Osteoblast (primary cell): ENCODE measurements around the gene CCDC33. TPM values are rescaled to one million over a fixed set of nuclear protein-coding genes. Genes with fewer than 3 reads are reported as not detected.

Experiments
- DNase-seq: peaks from one replicate; pipeline ENCODE4 v3.0.0; 2011; ENCODE audit warnings: low spot score, mixed read lengths; ENCODE audit not compliant: insufficient read length; ENCODE audit errors: missing footprints
- H2AFZ ChIP-seq: 2 replicates; pipeline ENCODE4 v1.6.0; 2011; ENCODE audit warnings: mild to moderate bottlenecking, low read length
- H3K27ac ChIP-seq: 2 replicates; pipeline ENCODE4 v1.5.1; 2011; ENCODE audit warnings: mild to moderate bottlenecking, low read depth, low read length, moderate library complexity
- H3K27me3 ChIP-seq: 2 replicates; pipeline ENCODE4 v1.6.0; 2012; ENCODE audit warnings: mild to moderate bottlenecking, control low read depth, inconsistent platforms, low read length, moderate library complexity; ENCODE audit not compliant: insufficient read depth
- H3K36me3 ChIP-seq: 2 replicates; pipeline ENCODE4 v1.5.1; 2011; ENCODE audit warnings: mild to moderate bottlenecking, low read length, control low read depth, moderate library complexity; ENCODE audit not compliant: insufficient read depth
- H3K4me1 ChIP-seq: 2 replicates; pipeline ENCODE4 v1.5.1; 2011; ENCODE audit warnings: mild to moderate bottlenecking, low read length, control low read depth, moderate library complexity; ENCODE audit not compliant: insufficient read depth
- H3K4me2 ChIP-seq: 2 replicates; pipeline ENCODE4 v1.6.0; 2011; ENCODE audit warnings: mild to moderate bottlenecking, low read length; ENCODE audit not compliant: insufficient read depth
- H3K4me3 ChIP-seq: fragments of 200-600 bp; sonication (generic); 3 replicates; pipeline ENCODE4 v1.5.1; 2012; ENCODE audit warnings: mild to moderate bottlenecking, low read length, inconsistent platforms; ENCODE audit not compliant: insufficient read depth
- H3K79me2 ChIP-seq: 2 replicates; pipeline ENCODE4 v1.6.0; 2012; ENCODE audit warnings: mild to moderate bottlenecking, low read length, control low read depth, inconsistent platforms; ENCODE audit not compliant: insufficient read depth
- H3K9me3 ChIP-seq: 2 replicates; pipeline ENCODE4 v1.5.1; 2011; ENCODE audit warnings: low read depth, low read length, control low read depth
- H4K20me1 ChIP-seq: 2 replicates; pipeline ENCODE4 v1.6.0; 2012; ENCODE audit warnings: mild to moderate bottlenecking, low read length, control low read depth; ENCODE audit not compliant: insufficient read depth
- total RNA-seq: library from RNA; depleted of rRNA; stranded (reverse); fragments of >200 nt; gene quantifications from 2 replicates; pipeline ENCODE4 v1.2.3, GENCODE V29; 2012
- TF ChIP-seq, protein P1 (sequence below): IDR thresholded peaks from 2 replicates; pipeline ENCODE4 v1.5.1; 2011; ENCODE audit warnings: mild to moderate bottlenecking, low read depth, low read length, moderate library complexity; ENCODE audit errors: extremely low read depth

Gene CCDC33
- total RNA-seq, 1 donor: not detected

DNA sequence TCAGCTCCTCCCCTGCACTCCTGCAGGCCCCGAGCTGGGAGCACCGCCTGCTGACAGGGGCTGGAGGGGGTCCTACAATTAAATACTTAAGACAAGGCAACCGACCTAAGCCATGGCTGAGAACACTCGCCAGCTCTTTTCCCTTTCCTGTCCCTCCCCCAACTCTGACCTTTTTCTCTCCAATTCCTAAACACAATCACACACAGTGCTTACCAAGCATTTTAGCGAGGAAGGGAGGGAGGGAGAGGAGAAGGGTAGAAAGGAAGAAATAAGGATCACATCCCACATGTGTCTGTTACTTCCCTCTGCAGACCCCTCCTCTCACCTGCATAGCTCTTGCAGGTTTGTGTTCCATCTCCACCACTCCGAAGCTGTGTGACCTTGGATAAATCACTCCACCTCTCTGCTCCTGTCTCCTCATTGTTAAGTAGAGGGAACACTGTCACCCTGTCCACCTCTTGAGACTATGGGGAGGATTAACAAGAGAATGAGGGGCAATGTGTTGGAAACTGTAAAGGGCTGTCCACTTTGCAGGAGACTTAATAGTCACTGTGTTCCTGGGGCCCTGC, 67.7 kb downstream of the CCDC33 start:
- Histone ChIP-seq H2AFZ (no peak overlapping the region), H3K79me2 (no peaks in the 10 kb centered on the region), H4K20me1 (no peaks in the 10 kb centered on the region), H3K4me2 (no peak overlapping the region), H3K27me3 (peaks cover 53% of the 10 kb centered on the region), H3K36me3 (no peaks in the 10 kb centered on the region), H3K27ac (no peak overlapping the region), H3K9me3 (no peaks in the 10 kb centered on the region), H3K4me1 (no peaks in the 10 kb centered on the region), H3K4me3 (no peak overlapping the region)
- DNase-seq: no peak
- TF ChIP-seq, protein P1, sequence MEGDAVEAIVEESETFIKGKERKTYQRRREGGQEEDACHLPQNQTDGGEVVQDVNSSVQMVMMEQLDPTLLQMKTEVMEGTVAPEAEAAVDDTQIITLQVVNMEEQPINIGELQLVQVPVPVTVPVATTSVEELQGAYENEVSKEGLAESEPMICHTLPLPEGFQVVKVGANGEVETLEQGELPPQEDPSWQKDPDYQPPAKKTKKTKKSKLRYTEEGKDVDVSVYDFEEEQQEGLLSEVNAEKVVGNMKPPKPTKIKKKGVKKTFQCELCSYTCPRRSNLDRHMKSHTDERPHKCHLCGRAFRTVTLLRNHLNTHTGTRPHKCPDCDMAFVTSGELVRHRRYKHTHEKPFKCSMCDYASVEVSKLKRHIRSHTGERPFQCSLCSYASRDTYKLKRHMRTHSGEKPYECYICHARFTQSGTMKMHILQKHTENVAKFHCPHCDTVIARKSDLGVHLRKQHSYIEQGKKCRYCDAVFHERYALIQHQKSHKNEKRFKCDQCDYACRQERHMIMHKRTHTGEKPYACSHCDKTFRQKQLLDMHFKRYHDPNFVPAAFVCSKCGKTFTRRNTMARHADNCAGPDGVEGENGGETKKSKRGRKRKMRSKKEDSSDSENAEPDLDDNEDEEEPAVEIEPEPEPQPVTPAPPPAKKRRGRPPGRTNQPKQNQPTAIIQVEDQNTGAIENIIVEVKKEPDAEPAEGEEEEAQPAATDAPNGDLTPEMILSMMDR: no peak

DNA sequence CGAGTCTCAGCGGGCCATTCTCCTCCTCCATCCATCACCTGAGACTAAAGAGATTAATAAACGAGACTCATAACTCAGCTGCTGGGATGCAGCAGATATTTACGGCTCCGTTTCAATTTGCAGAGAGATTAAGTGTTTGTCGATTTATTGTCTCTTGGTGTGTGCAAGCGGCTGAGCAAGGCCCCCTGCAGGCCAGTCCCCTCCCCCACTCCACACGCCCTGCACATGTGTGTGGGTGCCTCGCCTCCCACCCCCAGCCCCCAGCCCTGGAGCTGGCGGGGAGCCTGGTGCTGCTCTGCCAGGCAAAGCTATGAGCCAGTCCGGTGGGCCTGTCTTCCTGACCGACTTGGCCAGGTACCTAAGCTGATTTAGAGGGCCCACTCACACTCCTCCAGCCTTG, 68.3 kb downstream of the CCDC33 start:
- peaks cover 52% of the 10 kb centered on the region for H3K27me3 ChIP-seq
- no peak overlapping the region for H3K4me2 ChIP-seq
- TF ChIP-seq, protein P1: no peak
- no peaks in the 10 kb centered on the region for H3K9me3 ChIP-seq
- H3K27ac ChIP-seq: no peak overlapping the region
- H3K4me1 ChIP-seq: no peaks in the 10 kb centered on the region
- H4K20me1 ChIP-seq: no peaks in the 10 kb centered on the region
- no peak overlapping the region for H2AFZ ChIP-seq
- DNase-seq: no peak
- no peak overlapping the region for H3K4me3 ChIP-seq
- no peaks in the 10 kb centered on the region for H3K36me3 ChIP-seq
- H3K79me2 ChIP-seq: no peaks in the 10 kb centered on the region

DNA sequence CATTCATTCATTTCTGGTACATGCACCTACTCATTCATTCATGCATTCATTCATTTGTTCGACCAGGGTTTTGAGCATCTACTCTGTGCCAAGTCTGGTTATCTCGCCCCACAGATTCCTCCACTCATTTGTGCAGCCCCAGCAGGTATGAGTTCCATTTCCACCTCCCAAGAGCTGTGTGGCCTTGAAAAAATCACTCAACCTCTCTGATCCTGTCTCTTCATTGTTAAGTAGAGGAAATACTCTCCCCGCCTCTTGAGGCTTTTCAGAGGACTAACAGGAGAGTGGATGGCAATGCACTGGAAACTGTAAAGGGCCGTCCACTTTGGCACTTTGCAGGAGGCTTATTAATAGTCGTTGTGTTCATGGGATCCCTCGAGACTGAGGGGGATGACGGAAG, 69.6 kb downstream of the CCDC33 start:
- peaks cover 42% of the 10 kb centered on the region for H3K27me3 ChIP-seq
- no peak overlapping the region for H2AFZ ChIP-seq
- no peaks in the 10 kb centered on the region for H4K20me1 ChIP-seq
- H3K79me2 ChIP-seq: no peaks in the 10 kb centered on the region
- H3K4me3 ChIP-seq: no peak overlapping the region
- H3K36me3 ChIP-seq: no peaks in the 10 kb centered on the region
- TF ChIP-seq, protein P1: no peak
- DNase-seq: no peak
- no peak overlapping the region for H3K27ac ChIP-seq
- H3K4me1 ChIP-seq: no peaks in the 10 kb centered on the region
- no peak overlapping the region for H3K4me2 ChIP-seq
- no peaks in the 10 kb centered on the region for H3K9me3 ChIP-seq

DNA sequence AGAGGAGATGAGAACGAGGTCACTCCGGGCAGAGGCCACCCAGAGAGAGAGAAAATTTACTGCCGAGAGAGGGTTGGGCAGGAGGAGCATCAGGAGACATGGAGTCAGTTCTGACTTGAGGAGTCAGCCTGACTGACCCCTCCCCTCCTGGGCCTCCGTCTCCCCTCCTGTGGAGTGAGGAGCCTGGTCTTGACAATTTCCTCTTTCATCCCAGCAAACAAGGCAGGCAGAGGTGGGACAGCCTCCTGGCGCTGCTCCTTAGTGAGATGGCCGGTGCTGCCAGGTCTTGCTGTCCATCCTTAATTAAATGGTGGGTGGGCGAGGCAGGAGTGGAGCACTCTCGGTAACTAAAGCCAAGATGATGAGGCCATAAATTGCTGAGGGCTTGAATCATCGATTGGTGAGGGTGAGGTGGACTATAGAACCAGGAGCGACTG, 70.7 kb downstream of the CCDC33 start:
- Histone ChIP-seq H3K4me3 (no peak overlapping the region), H3K27me3 (peaks cover 34% of the 10 kb centered on the region), H3K9me3 (no peaks in the 10 kb centered on the region), H4K20me1 (no peaks in the 10 kb centered on the region), H3K36me3 (no peaks in the 10 kb centered on the region), H3K79me2 (no peaks in the 10 kb centered on the region), H3K27ac (no peak overlapping the region), H3K4me1 (no peaks in the 10 kb centered on the region), H2AFZ (no peak overlapping the region), H3K4me2 (no peak overlapping the region)
- TF ChIP-seq, protein P1: no peak
- DNase-seq: no peak
